Stomach (tissue), 9 donors: ENCODE data around the gene AIP. TPM values are rescaled to one million over a fixed set of nuclear protein-coding genes. Genes with fewer than 3 reads are reported as not detected.
A peak's percentile ranks its signal among the peaks of the same experiment; 100 is the strongest.

Experiments
- DNase-seq, 2 donors: peaks; one replicate each; pipeline versions ENCODE4 v3.0.0 to v3.0.0-alpha.2; 2013 to 2019
- H3K27ac ChIP-seq, 5 donors: fragments of 200-600 bp in 4 of 5; sonication (generic) in 4 of 5; one replicate each; pipeline ENCODE4 v1.5.1; 2013 to 2019; ENCODE audit warnings: mild to moderate bottlenecking in 1 of 5, moderate library complexity in 1 of 5
- H3K27me3 ChIP-seq, 3 donors: fragments of 200-600 bp; sonication (generic); one replicate each; pipeline ENCODE4 v1.5.1; 2017 to 2019; ENCODE audit warnings: mixed run types in 1 of 3
- H3K36me3 ChIP-seq, 4 donors: fragments of 200-600 bp; sonication (generic); 1 replicate in 3 of 4; 2 replicates in 1 of 4; pipeline ENCODE4 v1.5.1; 2016 to 2019
- H3K4me1 ChIP-seq, 4 donors: fragments of 200-600 bp; sonication (generic); one replicate each; pipeline ENCODE4 v1.5.1; 2016 to 2019
- H3K4me3 ChIP-seq, 4 donors: fragments of 200-600 bp; sonication (generic) in 3 of 4; one replicate each; pipeline ENCODE4 v1.5.1; 2016 to 2019; ENCODE audit warnings: mild to moderate bottlenecking in 1 of 4
- H3K9me3 ChIP-seq, 4 donors: fragments of 200-600 bp; sonication (generic); one replicate each; pipeline ENCODE4 v1.5.1; 2016 to 2019
- EP300 ChIP-seq: sonication (generic); formaldehyde crosslinking; IDR thresholded peaks from one replicate; pipeline ENCODE4 v1.6.1; 2017; ENCODE audit warnings: antibody characterized with exemption
- POLR2A ChIP-seq, 4 donors: fragments of 450-650 bp; IDR thresholded peaks; one replicate each; pipeline ENCODE4 v1.6.1; 2016; ENCODE audit warnings: antibody characterized with exemption in 4 of 4, control low read depth in 2 of 4, mild to moderate bottlenecking in 1 of 4, moderate library complexity in 1 of 4
- POLR2AphosphoS5 ChIP-seq, 3 donors: sonication (generic); formaldehyde crosslinking; IDR thresholded peaks; one replicate each; pipeline ENCODE4 v1.6.1; 2016; ENCODE audit warnings: antibody characterized with exemption in 3 of 3
- WGBS, 5 donors: extraction: QIAGEN DNeasy Blood & Tissue Kit in 3 of 5; methylation state at CpG; one replicate each; pipeline versions ENCODE4 v1.1.5 to v1.1.7; 2013 to 2018; 5-methylcytosine and 5-hydroxymethylcytosine counted together
- intact Hi-C: fragments of 100-400 bp; cut with DNase I; formaldehyde crosslinking; loops from one replicate; pipeline ENCODE4 v1.15.1; 2023; ENCODE audit warnings: low total_unique reads
- polyA plus RNA-seq, 3 donors: library from polyadenylated mRNA; stranded (reverse); fragments of 200-250 nt; gene quantifications; one replicate each; pipeline ENCODE4 v1.2.3, GENCODE V29; 2013
- total RNA-seq, 5 donors: library from RNA; depleted of rRNA; stranded (reverse); fragments of >200 nt; gene quantifications; one replicate each; pipeline versions ENCODE4 v1.1.0 to v1.2.3, GENCODE V29; 2014 to 2016
- TF ChIP-seq, protein P1 (sequence below), 7 experiments: fragments of 450-650 bp in 4 of 7; fragments of 200-600 bp in 3 of 7; sonication (generic) in 3 of 7; IDR thresholded peaks; one replicate each; pipeline ENCODE4 v1.5.1; 2016 to 2019; ENCODE audit warnings: antibody characterized with exemption in 7 of 7, control low read depth in 2 of 7, mild to moderate bottlenecking in 1 of 7
- donor health status: healthy with polysubstance abuse.
- donor health status: Bipolar disorder and iron deficiency.
- donor health status: healthy.

AIP gene
- total and polyA plus RNA-seq, 8 donors, result 36.4 to 140 (median 74.6) TPM

DNA sequence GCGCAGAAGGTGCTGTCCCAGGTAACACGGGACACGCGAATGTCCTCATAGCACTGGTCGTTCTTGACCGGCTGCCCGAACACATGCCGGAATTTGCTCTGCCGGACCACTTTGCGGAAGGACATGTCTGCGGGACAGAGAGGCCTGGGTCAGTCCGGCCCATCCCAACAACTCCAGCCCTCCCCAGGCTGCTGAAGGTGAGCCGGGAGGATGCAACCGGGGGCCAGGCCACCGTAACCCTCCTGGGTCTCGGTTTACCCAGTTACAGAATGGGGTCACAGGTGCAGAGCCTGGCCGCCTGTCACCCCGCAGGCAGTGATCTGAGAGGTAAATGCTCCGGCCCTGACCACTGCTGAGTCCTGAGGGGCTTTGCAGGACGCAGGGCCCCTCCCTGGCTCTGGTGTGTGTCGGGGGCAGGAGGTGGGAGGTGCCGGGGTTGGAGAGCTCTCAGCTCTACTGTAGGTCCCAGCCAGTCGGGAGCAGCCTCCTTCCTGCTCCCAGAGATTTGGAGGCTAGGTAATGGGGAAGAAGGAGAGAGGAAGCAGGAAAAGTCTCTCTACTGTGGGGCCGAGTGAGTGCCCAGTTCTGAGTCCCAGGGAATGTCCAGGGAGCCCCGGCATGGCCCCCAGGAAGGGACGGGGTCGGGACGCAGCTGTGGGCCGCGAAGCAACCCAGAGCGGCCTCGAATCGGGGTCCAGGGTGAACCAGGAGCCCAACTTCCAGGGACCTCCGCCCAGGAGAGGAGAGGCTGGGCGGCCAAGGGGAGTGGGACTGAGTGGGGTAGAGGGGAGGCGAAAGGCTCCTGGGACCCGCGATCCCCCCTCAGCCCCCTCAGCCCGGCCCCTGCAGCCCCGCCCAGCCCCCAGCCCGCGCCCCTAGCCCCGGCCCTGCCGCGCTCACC, 40.1 kb upstream of the AIP start:
- 27 to 36% (median 30%) methylated on average over 28 to 44 of the region's 45 CpGs for WGBS, 5 donors
- peak overlapping the region; percentile 77 to 82 (median 78) for H3K4me3 ChIP-seq
- no peaks in the 10 kb centered on the region for H3K9me3 ChIP-seq
- H3K36me3 ChIP-seq, result peaks cover 4 to 45% (median 45%) of the 10 kb centered on the region in 4 donors
- intact Hi-C loops, result no loop called here
- DNase-seq, result peak in 1 of 2 donors; percentile 38
- H3K27ac ChIP-seq, result peak overlapping the region; percentile 88 to 96 (median 95)
- no peak for TF ChIP-seq EP300
- TF ChIP-seq POLR2AphosphoS5 (IDR thresholded peaks at IDR 0.05), result no peak
- TF ChIP-seq, protein P1, sequence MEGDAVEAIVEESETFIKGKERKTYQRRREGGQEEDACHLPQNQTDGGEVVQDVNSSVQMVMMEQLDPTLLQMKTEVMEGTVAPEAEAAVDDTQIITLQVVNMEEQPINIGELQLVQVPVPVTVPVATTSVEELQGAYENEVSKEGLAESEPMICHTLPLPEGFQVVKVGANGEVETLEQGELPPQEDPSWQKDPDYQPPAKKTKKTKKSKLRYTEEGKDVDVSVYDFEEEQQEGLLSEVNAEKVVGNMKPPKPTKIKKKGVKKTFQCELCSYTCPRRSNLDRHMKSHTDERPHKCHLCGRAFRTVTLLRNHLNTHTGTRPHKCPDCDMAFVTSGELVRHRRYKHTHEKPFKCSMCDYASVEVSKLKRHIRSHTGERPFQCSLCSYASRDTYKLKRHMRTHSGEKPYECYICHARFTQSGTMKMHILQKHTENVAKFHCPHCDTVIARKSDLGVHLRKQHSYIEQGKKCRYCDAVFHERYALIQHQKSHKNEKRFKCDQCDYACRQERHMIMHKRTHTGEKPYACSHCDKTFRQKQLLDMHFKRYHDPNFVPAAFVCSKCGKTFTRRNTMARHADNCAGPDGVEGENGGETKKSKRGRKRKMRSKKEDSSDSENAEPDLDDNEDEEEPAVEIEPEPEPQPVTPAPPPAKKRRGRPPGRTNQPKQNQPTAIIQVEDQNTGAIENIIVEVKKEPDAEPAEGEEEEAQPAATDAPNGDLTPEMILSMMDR (IDR thresholded peaks at IDR 0.05), result no peak
- no peak for TF ChIP-seq POLR2A (IDR thresholded peaks at IDR 0.05)
- no peaks in the 10 kb centered on the region for H3K27me3 ChIP-seq
- peaks cover 39 to 63% (median 55%) of the 10 kb centered on the region in 4 donors for H3K4me1 ChIP-seq

DNA sequence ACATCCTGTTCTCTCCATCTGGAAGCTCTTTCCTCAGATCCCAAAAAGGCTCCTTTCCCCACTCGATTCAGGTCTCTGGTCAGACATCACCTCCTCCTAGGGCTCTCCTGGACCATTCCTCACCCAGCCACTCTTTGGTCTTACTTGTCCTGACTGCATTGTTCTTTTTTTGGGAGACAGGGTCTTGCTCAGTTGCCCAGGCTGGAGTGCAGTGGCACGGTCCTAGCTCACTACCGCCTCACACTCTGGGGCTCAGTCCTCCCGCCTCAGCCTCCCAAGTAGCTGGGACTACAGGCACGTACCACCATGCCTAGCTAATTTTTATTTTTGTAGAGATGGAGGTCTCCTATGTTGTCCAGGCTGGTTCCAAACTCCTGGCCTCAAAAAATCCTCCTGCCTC, 37.3 kb upstream of the AIP start:
- no peak for TF ChIP-seq POLR2AphosphoS5 (IDR thresholded peaks at IDR 0.05)
- no peak for DNase-seq
- Histone ChIP-seq H3K4me1 (peaks cover 28 to 43% (median 36%) of the 10 kb centered on the region in 4 donors), H3K27ac (no peak overlapping the region), H3K4me3 (no peak overlapping the region), H3K9me3 (no peaks in the 10 kb centered on the region), H3K36me3 (peaks cover 0 to 17% (median 17%) of the 10 kb centered on the region in 4 donors), H3K27me3 (no peaks in the 10 kb centered on the region)
- 73 to 98% (median 87%) methylated on average over 5 of the region's 5 CpGs for WGBS, 5 donors
- intact Hi-C loops, result no loop called here

DNA sequence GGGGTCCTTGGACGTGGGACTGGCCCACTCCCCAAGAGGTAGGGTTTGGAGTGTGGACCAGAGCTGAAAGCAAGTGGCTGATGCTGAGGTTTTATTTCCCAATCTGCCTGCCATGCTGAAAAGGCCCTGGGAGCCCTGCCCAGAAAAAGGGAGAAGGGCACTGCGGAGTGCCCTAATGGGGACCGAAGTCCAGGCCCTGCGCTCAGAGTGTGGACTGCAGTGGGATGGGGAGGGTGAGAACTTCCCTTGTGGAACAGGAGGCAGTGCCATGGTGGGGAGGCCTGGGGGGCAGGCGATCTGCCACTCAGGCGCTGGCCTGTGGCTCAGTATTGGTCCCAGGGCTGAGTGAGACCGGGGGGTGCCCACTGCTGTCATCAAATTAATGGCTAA, 34.6 kb upstream of the AIP start:
- WGBS, 5 donors, result 84 to 92% (median 90%) methylated on average over 7 of the region's 7 CpGs
- TF ChIP-seq POLR2A (IDR thresholded peaks at IDR 0.05) (no peak), EP300 (no peak), POLR2AphosphoS5 (IDR thresholded peaks at IDR 0.05) (no peak)
- TF ChIP-seq, protein P1 (IDR thresholded peaks at IDR 0.05), result no peak
- DNase-seq, result no peak
- H3K9me3 ChIP-seq, result no peaks in the 10 kb centered on the region
- no peak overlapping the region for H3K4me3 ChIP-seq
- H3K36me3 ChIP-seq, result no peaks in the 10 kb centered on the region
- no peak overlapping the region for H3K27ac ChIP-seq
- peaks cover 9 to 32% (median 21%) of the 10 kb centered on the region in 4 donors for H3K4me1 ChIP-seq
- intact Hi-C loops, result no loop called here
- H3K27me3 ChIP-seq, result no peaks in the 10 kb centered on the region

DNA sequence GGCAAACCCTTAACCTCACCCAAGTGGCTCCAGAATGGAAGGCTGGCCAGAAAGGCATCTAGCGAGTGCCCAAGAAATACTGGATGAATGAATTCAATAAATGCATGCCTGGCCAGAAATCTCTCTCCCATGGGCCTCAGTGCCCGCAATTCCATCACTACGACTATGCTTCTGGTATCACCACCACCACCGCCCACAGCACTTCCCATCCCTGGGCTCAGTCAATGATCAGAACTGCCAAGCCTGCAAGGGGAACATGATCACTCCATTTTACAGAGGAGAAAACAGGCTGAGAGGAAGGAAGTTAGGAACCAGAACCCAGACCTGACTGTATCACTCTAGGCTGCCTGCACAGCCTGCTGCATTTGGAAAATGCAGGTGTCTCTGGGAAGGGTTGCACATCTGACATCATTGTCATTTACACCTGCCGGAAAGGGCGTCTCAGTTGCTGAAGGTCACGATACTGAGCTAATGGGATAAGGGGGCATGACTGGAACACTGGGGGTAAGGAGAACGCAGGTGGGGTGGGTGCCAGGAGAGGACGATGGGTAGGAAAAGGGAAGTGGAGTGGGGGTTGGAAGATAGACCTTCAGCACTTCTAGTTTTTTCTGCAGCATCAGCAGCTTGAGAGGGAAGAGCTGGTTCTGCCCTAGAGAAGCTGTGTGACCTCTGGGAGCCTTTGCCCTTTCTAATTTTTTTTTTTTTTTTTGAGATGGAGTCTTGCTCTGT, 33.5 kb upstream of the AIP start:
- Histone ChIP-seq H3K9me3 (no peaks in the 10 kb centered on the region), H3K27ac (no peak overlapping the region), H3K4me1 (peaks cover 4 to 29% (median 18%) of the 10 kb centered on the region in 4 donors), H3K4me3 (no peak overlapping the region), H3K27me3 (no peaks in the 10 kb centered on the region), H3K36me3 (no peaks in the 10 kb centered on the region)
- 63 to 83% (median 72%) methylated on average over 9 of the region's 9 CpGs for WGBS, 5 donors
- TF ChIP-seq POLR2A (IDR thresholded peaks at IDR 0.05) (no peak), EP300 (no peak), POLR2AphosphoS5 (IDR thresholded peaks at IDR 0.05) (no peak)
- TF ChIP-seq, protein P1 (IDR thresholded peaks at IDR 0.05), result no peak
- intact Hi-C loops, result no loop called here
- DNase-seq, result no peak
